ENCODE data around the gene UPF2. TPM values are rescaled to one million over a fixed set of nuclear protein-coding genes. Genes with fewer than 3 reads are reported as not detected.

UPF2 gene
- total and polyA plus RNA-seq, 2 of the 13 experiments (the other 11 are each of a cell fraction or from before 2014, with no cell fraction given): 6.2 to 14.5 TPM

GRCh38 chr10:11898372-11899066 lies 144.1 kb downstream of the UPF2 start (continued):
- 0 out of 2 replicates have a peak, but pooled peaks have one; percentile 23 for TF ChIP-seq ZNF609 (CRISPR knock-in tag; IDR thresholded peaks at IDR 0.05; ENCODE audit: borderline replicate concordance)
- TF ChIP-seq, protein P1, sequence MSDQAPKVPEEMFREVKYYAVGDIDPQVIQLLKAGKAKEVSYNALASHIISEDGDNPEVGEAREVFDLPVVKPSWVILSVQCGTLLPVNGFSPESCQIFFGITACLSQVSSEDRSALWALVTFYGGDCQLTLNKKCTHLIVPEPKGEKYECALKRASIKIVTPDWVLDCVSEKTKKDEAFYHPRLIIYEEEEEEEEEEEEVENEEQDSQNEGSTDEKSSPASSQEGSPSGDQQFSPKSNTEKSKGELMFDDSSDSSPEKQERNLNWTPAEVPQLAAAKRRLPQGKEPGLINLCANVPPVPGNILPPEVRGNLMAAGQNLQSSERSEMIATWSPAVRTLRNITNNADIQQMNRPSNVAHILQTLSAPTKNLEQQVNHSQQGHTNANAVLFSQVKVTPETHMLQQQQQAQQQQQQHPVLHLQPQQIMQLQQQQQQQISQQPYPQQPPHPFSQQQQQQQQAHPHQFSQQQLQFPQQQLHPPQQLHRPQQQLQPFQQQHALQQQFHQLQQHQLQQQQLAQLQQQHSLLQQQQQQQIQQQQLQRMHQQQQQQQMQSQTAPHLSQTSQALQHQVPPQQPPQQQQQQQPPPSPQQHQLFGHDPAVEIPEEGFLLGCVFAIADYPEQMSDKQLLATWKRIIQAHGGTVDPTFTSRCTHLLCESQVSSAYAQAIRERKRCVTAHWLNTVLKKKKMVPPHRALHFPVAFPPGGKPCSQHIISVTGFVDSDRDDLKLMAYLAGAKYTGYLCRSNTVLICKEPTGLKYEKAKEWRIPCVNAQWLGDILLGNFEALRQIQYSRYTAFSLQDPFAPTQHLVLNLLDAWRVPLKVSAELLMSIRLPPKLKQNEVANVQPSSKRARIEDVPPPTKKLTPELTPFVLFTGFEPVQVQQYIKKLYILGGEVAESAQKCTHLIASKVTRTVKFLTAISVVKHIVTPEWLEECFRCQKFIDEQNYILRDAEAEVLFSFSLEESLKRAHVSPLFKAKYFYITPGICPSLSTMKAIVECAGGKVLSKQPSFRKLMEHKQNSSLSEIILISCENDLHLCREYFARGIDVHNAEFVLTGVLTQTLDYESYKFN (CRISPR knock-in tag; conservative IDR thresholded peaks at IDR 0.05): peak; percentile 35; the same call in 1 of the 2 replicates
- no peak for TF ChIP-seq RAD51 (IDR thresholded peaks at IDR 0.05; ENCODE audit: borderline replicate concordance)
- TF ChIP-seq, protein P2, sequence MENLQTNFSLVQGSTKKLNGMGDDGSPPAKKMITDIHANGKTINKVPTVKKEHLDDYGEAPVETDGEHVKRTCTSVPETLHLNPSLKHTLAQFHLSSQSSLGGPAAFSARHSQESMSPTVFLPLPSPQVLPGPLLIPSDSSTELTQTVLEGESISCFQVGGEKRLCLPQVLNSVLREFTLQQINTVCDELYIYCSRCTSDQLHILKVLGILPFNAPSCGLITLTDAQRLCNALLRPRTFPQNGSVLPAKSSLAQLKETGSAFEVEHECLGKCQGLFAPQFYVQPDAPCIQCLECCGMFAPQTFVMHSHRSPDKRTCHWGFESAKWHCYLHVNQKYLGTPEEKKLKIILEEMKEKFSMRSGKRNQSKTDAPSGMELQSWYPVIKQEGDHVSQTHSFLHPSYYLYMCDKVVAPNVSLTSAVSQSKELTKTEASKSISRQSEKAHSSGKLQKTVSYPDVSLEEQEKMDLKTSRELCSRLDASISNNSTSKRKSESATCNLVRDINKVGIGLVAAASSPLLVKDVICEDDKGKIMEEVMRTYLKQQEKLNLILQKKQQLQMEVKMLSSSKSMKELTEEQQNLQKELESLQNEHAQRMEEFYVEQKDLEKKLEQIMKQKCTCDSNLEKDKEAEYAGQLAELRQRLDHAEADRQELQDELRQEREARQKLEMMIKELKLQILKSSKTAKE (CRISPR knock-in tag; IDR thresholded peaks at IDR 0.05; ENCODE audit: borderline replicate concordance): peak; percentile 52
- TF ChIP-seq ZNF234 (CRISPR knock-in tag; conservative IDR thresholded peaks at IDR 0.05): no peak
- no peak for TF ChIP-seq U2AF2 (IDR thresholded peaks at IDR 0.05; ENCODE audit: low read depth, low read length)
